Measurements from ENCODE around the gene KCNMB4.

- TF ChIP-seq CTCF (IDR thresholded peaks at IDR 0.05; ENCODE audit: poor library complexity) (no peak), EZH2phosphoT487 (IDR thresholded peaks at IDR 0.05; ENCODE audit: low read depth, severe bottlenecking, unreplicated experiment) (no peak), EZH2 (IDR thresholded peaks at IDR 0.05; ENCODE audit: borderline replicate concordance) (no peak)
Observed at GRCh38 chr12:70321191-70321590, 44.9 kb upstream of the KCNMB4 start.
